MG63 (cell line): ENCODE measurements around the gene USP22. TPM values are rescaled to one million over a fixed set of nuclear protein-coding genes. Genes with fewer than 3 reads are reported as not detected.
"Not testable (repeated sequence)": the region's sequence is repeated elsewhere in the genome, so short reads cannot be mapped to it uniquely, and the experiment has no call there.

ENCODE experiments used
- DNase-seq: peaks from one replicate; pipeline ENCODE4 v3.0.0-alpha.2; 2020
- H3K27me3 ChIP-seq: fragments of 250-450 bp; sonication (Bioruptor Pico); 2 replicates; pipeline ENCODE4 v1.5.1; 2020; ENCODE audit warnings: mild to moderate bottlenecking, moderate library complexity
- H3K36me3 ChIP-seq: fragments of 250-450 bp; sonication (Bioruptor Pico); 2 replicates; pipeline ENCODE4 v1.5.1; 2020; ENCODE audit warnings: mild to moderate bottlenecking, moderate library complexity
- H3K4me3 ChIP-seq: fragments of 250-450 bp; sonication (Bioruptor Pico); 2 replicates; pipeline ENCODE4 v1.5.1; 2020; ENCODE audit warnings: mild to moderate bottlenecking, moderate library complexity
- H3K9me3 ChIP-seq: fragments of 250-450 bp; sonication (Bioruptor Pico); 2 replicates; pipeline ENCODE4 v1.5.1; 2020; ENCODE audit warnings: mild to moderate bottlenecking, moderate library complexity
- total RNA-seq: library from RNA; depleted of rRNA; stranded (reverse); fragments of >200 nt; shearing (Covaris generic); gene quantifications from 2 replicates; pipeline ENCODE4 v1.2.3, GENCODE V29; 2014; ENCODE audit warnings: low replicate concordance

USP22 gene
- total RNA-seq, 1 experiment from 2014 or later: 188 TPM

DNA sequence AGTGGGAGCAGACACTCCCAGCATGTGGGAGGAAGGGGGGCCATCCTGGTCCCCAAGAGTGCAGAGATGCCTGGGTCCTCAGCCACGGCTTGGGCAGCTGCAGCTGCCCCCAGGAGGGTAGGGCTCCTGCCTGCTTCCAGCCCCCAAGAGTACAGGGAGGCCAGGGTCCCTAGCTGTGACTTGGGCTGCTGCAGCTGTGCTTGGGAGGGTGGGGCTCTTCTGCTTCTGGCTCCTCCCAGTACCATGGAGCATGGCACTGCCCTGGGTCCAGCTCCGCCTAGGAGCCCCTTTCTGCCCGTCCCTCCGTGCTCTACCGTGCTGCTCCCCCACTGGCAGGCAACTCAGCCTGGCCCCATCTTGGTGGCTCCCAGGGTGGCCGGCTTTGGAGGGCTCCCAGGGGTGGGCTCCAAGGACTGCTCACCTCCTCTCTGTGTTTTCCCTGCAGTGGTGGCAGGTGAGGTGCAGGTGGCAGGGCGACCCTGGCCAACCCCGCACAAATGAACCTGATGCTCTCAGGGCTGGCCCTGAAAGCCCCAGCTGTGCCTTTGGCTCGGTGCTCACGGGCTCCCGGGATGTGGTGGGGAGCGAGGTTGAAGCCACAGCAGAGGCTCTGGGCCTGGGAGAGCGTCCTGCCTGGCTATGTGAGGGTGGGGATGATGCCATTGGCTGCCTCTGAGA, 18.5 kb upstream of the USP22 start:
- Histone ChIP-seq H3K4me3 (no peak overlapping the region), H3K9me3 (no peaks in the 10 kb centered on the region), H3K36me3 (no peaks in the 10 kb centered on the region), H3K27me3 (no peaks in the 10 kb centered on the region)
- DNase-seq: no peak

- Histone ChIP-seq H3K27me3 (no peaks in the 10 kb centered on the region), H3K36me3 (no peaks in the 10 kb centered on the region), H3K4me3 (no peak overlapping the region), H3K9me3 (no peaks in the 10 kb centered on the region)
- DNase-seq: no peak
Observed at GRCh38 chr17:21059761-21060160, 16.9 kb upstream of the USP22 start.

DNA sequence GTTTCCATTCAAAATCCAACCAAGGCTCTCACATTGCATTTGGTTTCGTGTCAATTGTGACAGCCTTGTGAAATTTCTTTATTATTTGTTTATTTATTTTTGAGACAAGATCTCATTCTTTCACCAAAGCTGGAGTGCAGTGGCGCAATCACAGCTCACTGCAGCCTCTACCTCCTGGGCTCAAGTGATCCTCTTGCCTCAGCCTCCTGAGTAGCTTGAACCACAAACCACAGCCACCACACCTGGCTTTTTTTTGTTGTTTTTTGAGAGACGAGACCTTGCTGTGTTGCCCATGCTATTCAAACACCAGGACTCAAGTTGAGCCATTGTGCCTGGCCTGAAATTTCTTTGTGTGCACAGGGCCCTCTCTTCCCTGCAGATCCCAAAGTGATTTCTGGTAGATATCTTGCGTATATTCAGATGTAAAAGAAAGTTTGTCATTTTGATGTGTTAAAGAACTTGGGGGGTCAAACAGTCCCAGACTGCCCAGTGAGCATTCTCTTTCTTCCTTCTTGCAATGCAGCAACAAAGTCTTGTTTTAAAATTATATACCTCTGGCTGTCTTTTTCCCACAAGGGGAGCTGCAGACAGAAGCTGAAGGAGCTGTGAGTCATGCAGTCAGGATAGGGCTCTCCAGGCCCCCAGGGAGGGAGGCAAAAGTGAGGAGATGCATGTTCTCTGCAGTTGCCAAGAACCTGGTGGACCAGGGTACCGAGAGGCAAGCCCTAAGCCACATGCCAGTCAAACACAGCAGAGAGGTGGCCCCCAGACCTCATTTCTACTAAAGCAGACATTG, 15.5 kb upstream of the USP22 start:
- no peak for DNase-seq
- H3K9me3 ChIP-seq: no peaks in the 10 kb centered on the region
- H3K4me3 ChIP-seq: no peak overlapping the region
- no peaks in the 10 kb centered on the region for H3K36me3 ChIP-seq
- no peaks in the 10 kb centered on the region for H3K27me3 ChIP-seq

GRCh38 chr17:21053056-21053455, 10.2 kb upstream of the USP22 start:
- H3K9me3 ChIP-seq, H3K36me3 ChIP-seq, DNase-seq, H3K4me3 ChIP-seq, H3K27me3 ChIP-seq: not testable (repeated sequence)

GRCh38 chr17:21049457-21049856, 6.6 kb upstream of the USP22 start:
- DNase-seq: no peak
- Histone ChIP-seq H3K9me3 (peaks cover 4% of the 10 kb centered on the region; the same call in 1 of the 2 replicates), H3K4me3 (no peak overlapping the region), H3K27me3 (no peaks in the 10 kb centered on the region; the same call in 1 of the 2 replicates), H3K36me3 (no peaks in the 10 kb centered on the region)

- H3K9me3 ChIP-seq: peaks cover 4% of the 10 kb centered on the region; the same call in 1 of the 2 replicates
- peaks cover 6% of the 10 kb centered on the region for H3K36me3 ChIP-seq
Observed at GRCh38 chr17:21046216-21046615, 3.4 kb upstream of the USP22 start.

DNA sequence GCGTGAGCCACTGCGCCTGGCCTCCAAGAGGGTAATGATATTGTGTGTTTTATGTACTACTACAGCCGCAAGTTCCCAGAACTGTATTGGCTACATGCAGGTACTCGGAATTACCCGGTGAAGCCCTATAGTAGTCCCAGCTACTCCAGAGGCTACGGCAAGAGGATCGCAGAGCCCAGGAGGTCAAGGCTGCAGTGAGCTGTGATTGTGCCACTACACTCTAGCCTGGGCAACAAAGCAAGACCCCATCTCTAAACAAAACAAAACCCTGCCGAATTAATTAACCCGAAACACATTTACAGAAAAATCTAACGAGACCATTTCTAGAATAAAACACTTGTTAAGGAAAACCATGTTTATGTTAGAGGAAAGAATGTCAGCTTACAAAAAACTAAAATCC, 2.2 kb upstream of the USP22 start:
- H3K9me3 ChIP-seq: peaks cover 9% of the 10 kb centered on the region; the same call in 1 of the 2 replicates
- DNase-seq: no peak
- H3K36me3 ChIP-seq: peaks cover 19% of the 10 kb centered on the region
- H3K4me3 ChIP-seq: no peak overlapping the region
- 0 out of 2 replicates have a peak, but pooled peaks cover 2% of the 10 kb centered on the region for H3K27me3 ChIP-seq

More at GRCh38 chr17:21046216-21046615, 3.4 kb upstream of the USP22 start:
- Histone ChIP-seq H3K4me3 (no peak overlapping the region), H3K27me3 (0 out of 2 replicates have a peak, but pooled peaks cover under 1% of the 10 kb centered on the region)
- DNase-seq: no peak

DNA sequence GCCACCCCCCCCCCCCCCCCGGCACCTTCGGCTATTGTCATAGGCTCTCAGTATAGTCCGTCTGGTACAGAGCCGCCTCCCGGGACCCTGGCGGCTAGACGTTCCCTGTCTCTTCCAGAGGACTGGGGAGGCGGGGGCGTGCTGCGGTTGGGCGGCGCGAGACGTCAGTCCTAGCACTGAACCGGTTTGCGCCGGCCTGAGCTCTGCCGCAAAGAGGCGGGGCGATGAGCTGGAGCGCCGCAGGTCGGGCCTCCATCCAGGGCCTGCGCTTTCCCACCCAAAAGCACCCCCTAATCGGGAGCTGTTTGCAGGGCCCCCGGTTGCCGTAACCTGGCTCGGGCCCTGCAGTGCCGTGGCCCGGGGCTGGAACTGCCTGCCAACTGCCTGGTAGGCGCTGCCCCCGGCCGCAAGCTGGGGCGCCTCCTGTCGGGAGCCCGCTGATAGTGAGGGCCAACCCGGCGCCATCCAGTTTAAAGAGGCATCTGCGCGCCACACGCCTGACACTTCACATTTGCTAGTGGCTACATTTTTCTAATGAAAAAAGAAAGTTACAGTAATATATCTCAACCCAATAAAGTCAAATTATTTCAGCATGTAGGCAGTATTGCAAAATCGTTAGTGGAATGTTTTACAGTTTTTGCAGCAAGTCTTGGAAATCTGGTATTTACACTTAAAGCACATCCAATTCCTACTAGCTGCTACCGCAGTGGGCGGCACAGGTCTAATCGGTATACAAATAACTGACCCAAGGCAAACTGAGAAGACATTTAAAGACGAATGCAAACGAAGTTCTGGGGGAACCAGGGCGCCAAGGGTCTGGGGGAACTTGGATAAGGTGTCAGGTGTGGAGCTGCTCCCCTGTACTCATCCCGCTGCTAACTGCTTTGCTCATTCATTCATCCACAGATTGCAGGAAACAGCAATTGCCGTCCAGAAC, 753 bp upstream of the USP22 start:
- Histone ChIP-seq H3K36me3 (peaks cover 33% of the 10 kb centered on the region), H3K27me3 (0 out of 2 replicates have a peak, but pooled peaks cover 2% of the 10 kb centered on the region), H3K4me3 (peak overlapping the region; percentile 61), H3K9me3 (peaks cover 7% of the 10 kb centered on the region; the same call in 1 of the 2 replicates)
- peak; percentile 100 for DNase-seq

DNA sequence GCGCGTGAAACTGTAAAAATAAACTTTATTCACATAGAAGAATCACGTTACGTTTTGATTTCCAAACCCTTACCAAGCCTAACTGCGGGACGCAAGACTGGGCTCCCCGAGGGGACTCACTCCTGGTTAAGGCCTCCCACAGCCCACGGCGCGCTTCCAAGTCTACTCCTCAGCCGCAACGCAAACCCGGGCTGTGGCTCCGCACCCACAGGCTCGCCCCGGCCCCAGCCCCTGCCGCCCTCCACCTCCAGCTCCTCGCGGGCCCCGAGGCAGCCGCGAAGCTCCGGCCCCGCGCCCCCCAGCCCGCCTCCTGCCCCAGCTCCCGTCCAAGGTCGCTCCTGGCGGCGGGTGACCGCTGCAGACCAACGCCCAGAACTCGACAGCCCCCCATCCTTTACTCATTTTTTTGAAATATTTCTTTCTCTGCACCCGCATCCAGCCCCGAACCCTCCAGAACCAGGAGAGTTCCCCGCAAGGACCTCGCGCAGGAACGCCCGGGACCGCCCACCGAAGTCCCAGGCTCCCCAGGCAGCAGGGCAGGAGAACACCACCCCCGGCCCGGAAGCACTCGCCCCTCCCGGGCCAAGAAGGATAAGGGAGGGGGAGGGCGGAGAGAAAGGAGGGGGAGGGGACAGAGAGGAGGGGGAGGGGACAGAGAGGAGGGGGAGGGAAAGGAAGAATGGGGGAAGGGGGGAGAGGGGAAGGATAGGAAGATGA, 912 bp downstream of the USP22 start:
- Histone ChIP-seq H3K36me3 (peaks cover 49% of the 10 kb centered on the region), H3K4me3 (peak overlapping the region; percentile 85), H3K27me3 (0 out of 2 replicates have a peak, but pooled peaks cover 2% of the 10 kb centered on the region), H3K9me3 (peaks cover 8% of the 10 kb centered on the region; the same call in 1 of the 2 replicates)
- DNase-seq: peak; percentile 92

DNA sequence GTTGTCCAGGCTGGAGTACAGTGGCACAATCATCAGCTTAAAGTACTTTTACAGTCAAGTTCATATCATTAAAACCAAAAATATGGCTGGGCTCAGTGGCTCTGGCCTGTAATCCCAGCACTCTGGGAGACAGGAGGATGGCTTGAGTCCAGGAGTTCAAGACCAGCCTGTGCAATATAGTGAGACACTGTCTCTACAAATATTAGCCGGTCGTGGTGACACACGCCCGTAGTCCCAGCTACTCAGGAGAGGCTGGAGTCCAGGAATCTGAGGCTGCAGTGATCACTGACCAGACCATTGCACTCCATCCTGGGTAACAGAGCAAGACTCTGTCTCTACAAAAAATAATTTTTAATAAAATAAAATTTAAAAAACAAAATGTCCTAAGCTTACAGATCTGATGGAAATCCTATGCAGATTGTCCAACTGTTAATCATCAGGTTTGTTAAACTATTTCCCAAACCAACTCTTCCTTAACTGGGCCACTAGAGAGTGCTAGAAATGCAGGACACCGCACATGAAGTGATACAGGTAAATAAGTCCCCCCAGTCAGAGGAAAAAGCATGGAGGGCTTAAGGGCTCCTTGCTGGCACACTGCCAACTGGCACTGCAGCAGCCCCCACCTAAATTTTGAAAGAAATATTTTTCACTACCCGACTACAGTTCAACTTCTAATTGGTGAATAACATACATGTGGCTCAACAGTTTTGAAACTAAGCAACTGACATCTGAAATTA, 2.8 kb downstream of the USP22 start:
- H3K27me3 ChIP-seq: 0 out of 2 replicates have a peak, but pooled peaks cover 2% of the 10 kb centered on the region
- H3K36me3 ChIP-seq: peaks cover 65% of the 10 kb centered on the region
- peaks cover 10% of the 10 kb centered on the region for H3K9me3 ChIP-seq
- peak overlapping the region; percentile 85 for H3K4me3 ChIP-seq
- no peak for DNase-seq

- H3K9me3 ChIP-seq: peaks cover 11% of the 10 kb centered on the region
- H3K27me3 ChIP-seq: 0 out of 2 replicates have a peak, but pooled peaks cover 2% of the 10 kb centered on the region
- peaks cover 85% of the 10 kb centered on the region for H3K36me3 ChIP-seq
- H3K4me3 ChIP-seq: no peak overlapping the region
- no peak for DNase-seq
Observed at GRCh38 chr17:21037117-21037803, 5.6 kb downstream of the USP22 start.

DNA sequence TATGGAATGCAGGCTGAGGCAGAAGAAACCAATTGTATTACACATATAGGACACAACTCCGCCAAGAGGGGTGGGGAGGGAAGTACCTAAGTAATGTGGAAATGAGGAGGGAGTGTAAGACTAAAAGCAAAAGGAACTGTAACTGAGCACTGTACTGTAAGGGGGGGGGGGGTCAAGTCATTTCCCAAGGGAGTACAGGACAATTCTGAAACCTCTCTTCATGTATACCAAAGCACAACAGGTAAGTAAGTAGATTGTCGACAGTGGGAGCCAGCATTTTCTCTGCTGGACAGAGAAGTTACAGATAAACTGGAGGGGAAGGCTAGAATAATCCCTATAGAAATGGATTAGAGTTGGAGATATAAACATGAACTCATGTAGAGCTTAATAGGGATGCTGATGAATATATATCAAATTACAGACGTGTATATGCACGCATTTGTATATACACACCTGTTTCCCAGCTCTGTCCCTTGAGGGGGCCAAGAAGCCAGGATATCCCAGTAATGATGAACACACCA, 6.4 kb downstream of the USP22 start:
- Histone ChIP-seq H3K27me3 (0 out of 2 replicates have a peak, but pooled peaks cover 2% of the 10 kb centered on the region), H3K9me3 (peaks cover 13% of the 10 kb centered on the region), H3K36me3 (peaks cover 90% of the 10 kb centered on the region), H3K4me3 (no peak overlapping the region)
- DNase-seq: no peak

DNA sequence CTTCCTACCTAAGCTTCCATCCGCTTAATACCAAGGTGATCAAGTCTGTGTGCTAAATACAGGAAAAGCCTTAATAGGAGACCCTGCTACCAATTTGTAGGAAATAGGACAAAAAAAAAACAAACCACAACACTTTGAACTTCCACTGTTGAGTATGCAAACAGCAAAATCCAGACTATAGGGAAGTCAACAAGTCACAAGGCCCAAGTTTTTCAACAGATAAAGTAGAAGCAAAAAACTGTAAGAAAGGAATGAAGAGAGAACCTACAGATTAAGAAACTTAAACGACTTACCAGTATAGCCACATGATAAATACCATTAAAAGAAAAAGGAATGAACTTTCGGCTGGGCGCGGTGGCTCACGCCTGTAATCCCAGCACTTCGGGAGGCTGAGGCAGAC, 7.4 kb downstream of the USP22 start:
- no peak for DNase-seq
- H3K4me3 ChIP-seq: no peak overlapping the region
- H3K36me3 ChIP-seq: peaks cover 87% of the 10 kb centered on the region
- peaks cover 12% of the 10 kb centered on the region for H3K9me3 ChIP-seq
- no peaks in the 10 kb centered on the region for H3K27me3 ChIP-seq

- H3K36me3 ChIP-seq: peaks cover 87% of the 10 kb centered on the region
- H3K27me3 ChIP-seq: no peaks in the 10 kb centered on the region
- peaks cover 9% of the 10 kb centered on the region for H3K9me3 ChIP-seq
- DNase-seq: no peak
- no peak overlapping the region for H3K4me3 ChIP-seq
Observed at GRCh38 chr17:21034340-21035235, 8.2 kb downstream of the USP22 start.
